ENCODE measurements around the gene RHBDD1. TPM values are rescaled to one million over a fixed set of nuclear protein-coding genes. Genes with fewer than 3 reads are reported as not detected.

Gene RHBDD1
- total RNA-seq, 1 donor, result 38.9 TPM

DNA sequence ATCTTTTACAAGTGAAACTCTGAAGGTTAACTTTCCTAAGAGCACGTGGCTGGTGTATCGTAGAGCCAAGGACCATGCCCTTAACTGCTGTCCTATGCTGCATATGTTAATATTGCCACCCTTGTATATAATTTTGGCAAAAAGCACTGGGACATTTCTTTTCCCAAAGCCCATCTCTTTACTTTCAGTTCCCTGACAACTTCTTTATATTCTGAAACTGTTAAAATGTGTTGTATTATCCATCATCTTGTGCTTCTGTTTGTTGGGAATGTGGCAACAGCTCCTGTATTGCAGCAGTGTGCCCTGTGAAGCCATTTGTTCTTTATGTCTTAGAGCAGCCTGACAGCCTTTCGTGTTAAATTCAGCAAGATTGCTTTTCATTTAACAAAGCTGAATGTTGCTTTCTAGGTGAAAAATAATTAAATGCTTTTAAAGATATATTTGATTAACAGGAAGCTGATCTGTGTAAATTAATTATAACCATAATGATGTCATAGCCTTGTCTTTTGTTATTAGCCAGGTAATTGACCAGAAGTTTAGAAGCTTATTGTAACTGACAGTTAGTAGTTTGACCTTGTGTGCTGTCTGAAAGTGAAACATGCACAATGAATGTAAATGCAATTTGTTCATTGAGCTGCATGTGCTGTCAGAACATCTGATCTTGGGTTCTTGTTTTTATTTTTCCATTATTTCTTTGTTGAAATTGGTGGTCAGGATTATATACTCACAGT, 9.7 kb downstream of the RHBDD1 start:
- TF ChIP-seq, protein P1, sequence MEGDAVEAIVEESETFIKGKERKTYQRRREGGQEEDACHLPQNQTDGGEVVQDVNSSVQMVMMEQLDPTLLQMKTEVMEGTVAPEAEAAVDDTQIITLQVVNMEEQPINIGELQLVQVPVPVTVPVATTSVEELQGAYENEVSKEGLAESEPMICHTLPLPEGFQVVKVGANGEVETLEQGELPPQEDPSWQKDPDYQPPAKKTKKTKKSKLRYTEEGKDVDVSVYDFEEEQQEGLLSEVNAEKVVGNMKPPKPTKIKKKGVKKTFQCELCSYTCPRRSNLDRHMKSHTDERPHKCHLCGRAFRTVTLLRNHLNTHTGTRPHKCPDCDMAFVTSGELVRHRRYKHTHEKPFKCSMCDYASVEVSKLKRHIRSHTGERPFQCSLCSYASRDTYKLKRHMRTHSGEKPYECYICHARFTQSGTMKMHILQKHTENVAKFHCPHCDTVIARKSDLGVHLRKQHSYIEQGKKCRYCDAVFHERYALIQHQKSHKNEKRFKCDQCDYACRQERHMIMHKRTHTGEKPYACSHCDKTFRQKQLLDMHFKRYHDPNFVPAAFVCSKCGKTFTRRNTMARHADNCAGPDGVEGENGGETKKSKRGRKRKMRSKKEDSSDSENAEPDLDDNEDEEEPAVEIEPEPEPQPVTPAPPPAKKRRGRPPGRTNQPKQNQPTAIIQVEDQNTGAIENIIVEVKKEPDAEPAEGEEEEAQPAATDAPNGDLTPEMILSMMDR (IDR thresholded peaks at IDR 0.05; ENCODE audit: insufficient read depth, low read depth, low read length), result no peak
- no peak overlapping the region for H3K4me3 ChIP-seq (ENCODE audit: low read depth, low read length)
- no peak for DNase-seq (ENCODE audit: low read depth)

DNA sequence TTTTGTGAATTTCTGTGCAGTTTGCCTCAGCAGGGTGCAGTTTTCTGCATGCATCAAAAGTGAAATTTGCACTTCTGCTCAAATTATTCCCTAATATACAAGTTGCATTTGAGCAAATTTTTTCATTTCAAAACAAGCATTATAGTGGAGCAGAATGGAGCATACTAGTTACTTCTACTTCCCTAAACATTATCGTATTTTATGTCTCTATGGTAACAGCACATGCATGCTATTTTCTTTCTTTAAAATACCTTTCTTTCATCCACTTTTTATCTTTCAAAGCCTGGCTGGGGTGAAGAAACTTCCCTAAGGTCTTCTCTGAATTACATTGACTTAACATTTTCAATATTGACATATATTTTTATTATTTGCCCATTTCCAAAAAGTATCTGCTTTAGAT, 11.2 kb downstream of the RHBDD1 start:
- TF ChIP-seq, protein P1 (IDR thresholded peaks at IDR 0.05; ENCODE audit: insufficient read depth, low read depth, low read length), result no peak
- no peak for DNase-seq (ENCODE audit: low read depth)
- H3K4me3 ChIP-seq (ENCODE audit: low read depth, low read length), result no peak overlapping the region

DNA sequence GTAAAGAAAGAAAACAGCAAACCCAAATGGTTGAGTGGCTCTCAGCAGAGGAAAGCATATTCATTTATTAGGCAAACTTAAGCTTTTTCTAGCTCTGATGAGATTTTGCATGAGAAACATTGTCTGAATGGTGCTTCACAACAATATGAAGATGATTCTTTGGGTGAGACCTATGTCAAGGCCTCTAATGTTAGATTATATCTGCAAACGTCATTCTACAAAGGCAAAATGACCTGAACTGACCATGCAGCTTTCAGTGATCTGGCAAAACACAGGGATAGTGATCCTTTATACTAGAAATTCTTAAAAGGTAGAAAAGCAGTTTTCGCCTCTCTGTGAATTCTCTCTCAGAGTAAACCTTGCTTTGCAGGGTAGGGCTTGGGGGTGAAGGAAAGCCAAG, 11.7 kb downstream of the RHBDD1 start:
- no peak for DNase-seq (ENCODE audit: low read depth)
- H3K4me3 ChIP-seq (ENCODE audit: low read depth, low read length), result no peak overlapping the region
- TF ChIP-seq, protein P1 (IDR thresholded peaks at IDR 0.05; ENCODE audit: insufficient read depth, low read depth, low read length), result no peak

DNA sequence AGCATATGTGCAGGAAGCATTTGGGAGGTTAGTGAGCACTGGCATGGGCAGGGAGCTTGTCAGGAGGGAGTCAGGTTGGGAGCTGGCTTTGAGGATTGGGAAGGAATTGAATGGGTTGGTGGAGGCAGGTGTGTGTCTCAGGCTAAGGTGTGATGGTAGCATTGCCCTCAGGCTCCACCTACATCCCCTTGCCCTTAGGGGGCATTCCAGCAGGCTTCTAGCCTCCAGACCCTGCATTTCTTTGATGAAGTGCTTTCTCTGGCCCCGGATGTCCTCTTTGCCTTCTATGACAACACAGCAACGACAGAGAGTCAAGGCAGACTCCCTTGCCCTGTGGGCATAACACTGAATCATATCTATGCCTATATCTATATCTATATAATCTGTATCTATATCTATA, 13.5 kb downstream of the RHBDD1 start:
- DNase-seq (ENCODE audit: low read depth), result no peak
- TF ChIP-seq, protein P1 (IDR thresholded peaks at IDR 0.05; ENCODE audit: insufficient read depth, low read depth, low read length), result no peak
- H3K4me3 ChIP-seq (ENCODE audit: low read depth, low read length), result no peak overlapping the region

DNA sequence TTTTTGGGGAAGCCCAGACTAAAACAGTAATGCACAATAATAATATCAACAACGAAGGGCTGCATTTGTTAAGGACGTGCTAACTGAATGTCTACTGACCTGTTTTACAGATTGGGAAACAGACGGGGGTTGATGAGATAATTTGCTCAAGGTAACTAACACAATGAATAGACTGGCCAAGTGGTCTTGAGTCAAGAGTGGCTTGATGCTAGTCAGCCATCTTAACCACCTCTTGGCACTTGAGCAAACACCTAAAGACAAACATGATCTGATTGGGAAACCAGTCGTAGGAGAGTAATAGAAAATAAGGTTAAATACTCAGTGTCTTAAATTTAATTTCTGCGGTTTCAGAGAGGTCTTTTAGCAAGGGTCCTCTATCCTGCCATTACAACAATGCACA, 14.2 kb downstream of the RHBDD1 start:
- no peak for DNase-seq (ENCODE audit: low read depth)
- TF ChIP-seq, protein P1 (IDR thresholded peaks at IDR 0.05; ENCODE audit: insufficient read depth, low read depth, low read length), result no peak
- no peak overlapping the region for H3K4me3 ChIP-seq (ENCODE audit: low read depth, low read length)

DNA sequence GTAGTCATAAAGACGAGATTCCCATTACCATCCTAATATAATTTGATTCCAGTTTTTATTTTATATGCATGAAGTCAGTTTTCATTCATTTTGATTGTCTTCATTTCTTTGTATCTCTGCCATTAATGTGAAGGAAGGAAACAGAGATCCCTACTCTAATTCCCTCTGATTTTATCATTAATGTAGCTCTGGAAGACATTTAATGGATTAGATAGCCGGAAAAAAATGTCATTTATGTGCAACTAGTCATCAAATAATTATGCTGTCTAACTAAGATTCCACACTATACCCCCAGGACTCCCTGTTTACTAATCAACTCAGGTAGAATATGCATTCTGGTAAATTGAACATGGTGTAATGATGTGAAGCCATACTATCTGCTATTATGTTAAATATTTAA, 19.9 kb downstream of the RHBDD1 start:
- no peak overlapping the region for H3K4me3 ChIP-seq (ENCODE audit: low read depth, low read length)
- TF ChIP-seq, protein P1 (IDR thresholded peaks at IDR 0.05; ENCODE audit: insufficient read depth, low read depth, low read length), result no peak
- DNase-seq (ENCODE audit: low read depth), result no peak

DNA sequence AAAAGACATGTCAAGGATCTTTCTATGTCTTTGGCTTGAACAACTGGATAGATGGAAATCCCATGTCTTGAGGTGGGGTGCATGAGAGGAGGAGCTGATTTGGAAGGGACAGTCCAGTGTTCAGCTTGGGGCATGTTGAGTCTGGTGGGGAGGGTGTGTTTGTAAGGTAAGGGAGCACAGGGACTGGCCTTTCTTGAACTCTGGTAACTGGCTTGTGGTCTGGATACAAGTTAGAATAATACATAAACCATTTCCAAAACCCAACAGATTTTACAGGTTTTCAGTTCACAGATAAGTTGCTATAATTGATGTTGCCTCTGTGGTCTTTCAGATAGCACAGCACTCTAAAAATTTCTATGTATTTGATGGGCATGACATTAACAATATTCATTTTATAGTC, 24.2 kb downstream of the RHBDD1 start:
- DNase-seq (ENCODE audit: low read depth), result no peak
- TF ChIP-seq, protein P1 (IDR thresholded peaks at IDR 0.05; ENCODE audit: insufficient read depth, low read depth, low read length), result no peak
- H3K4me3 ChIP-seq (ENCODE audit: low read depth, low read length), result no peak overlapping the region

Measured in fibroblast of villous mesenchyme (primary cell).